Cortex of kidney (tissue), 1 donor: Measurements from ENCODE around the gene OR10A5.
"Not testable (repeated sequence)": the region's sequence is repeated elsewhere in the genome, so short reads cannot be mapped to it uniquely, and the experiment has no call there.

ENCODE experiments used
- DNase-seq: peaks from one replicate; lab custom pipeline; 2025; lab: John Stamatoyannopoulos, UW

Gene OR10A5

GRCh38 chr11:6845383-6845782, at the start of gene OR10A5:
Gene OR10A5, plus strand, starts transcription at chr11:6845683. Its CDS starts 0 bp downstream, at chr11:6845683.
- no peak for DNase-seq

GRCh38 chr11:6799402-6799801, 46.1 kb upstream of the OR10A5 start, which contains the start of gene OR6A2:
Gene OR6A2, minus strand, starts transcription at chr11:6799689. Its CDS starts 3,981 bp downstream, at chr11:6795708.
- no peak for DNase-seq

- DNase-seq: not testable (repeated sequence)
These were observed 44.4 kb upstream of the OR10A5 start for GRCh38 chr11:6801075-6801474.

GRCh38 chr11:6812390-6813005, 33.0 kb upstream of the OR10A5 start:
- no peak for DNase-seq

- DNase-seq: no peak
These were observed 31.8 kb upstream of the OR10A5 start for GRCh38 chr11:6813656-6814055.

GRCh38 chr11:6817694-6818093, 27.8 kb upstream of the OR10A5 start:
- DNase-seq: no peak

- no peak for DNase-seq
These were observed 26.5 kb upstream of the OR10A5 start for GRCh38 chr11:6818967-6819366.

- DNase-seq: no peak
These were observed 21.2 kb upstream of the OR10A5 start for GRCh38 chr11:6824136-6824823.

GRCh38 chr11:6825231-6825744, 20.2 kb upstream of the OR10A5 start:
- no peak for DNase-seq

GRCh38 chr11:6828103-6828502, 17.4 kb upstream of the OR10A5 start:
- no peak for DNase-seq

GRCh38 chr11:6833356-6833755, 12.1 kb upstream of the OR10A5 start:
- DNase-seq: no peak

GRCh38 chr11:6834021-6834420, 11.5 kb upstream of the OR10A5 start:
- DNase-seq: no peak

- no peak for DNase-seq
These were observed 3.8 kb upstream of the OR10A5 start for GRCh38 chr11:6841694-6842093.

GRCh38 chr11:6843670-6844069, 1.8 kb upstream of the OR10A5 start:
- DNase-seq: no peak

- DNase-seq: no peak
These were observed 1.1 kb upstream of the OR10A5 start for GRCh38 chr11:6844356-6844755.

GRCh38 chr11:6850526-6850925, 5.0 kb downstream of the OR10A5 start:
- no peak for DNase-seq

- not testable (repeated sequence) for DNase-seq
These were observed 9.3 kb downstream of the OR10A5 start for GRCh38 chr11:6854801-6855200.

- DNase-seq: no peak
These were observed 10.6 kb downstream of the OR10A5 start for GRCh38 chr11:6855971-6856541.

- DNase-seq: no peak
These were observed 11.4 kb downstream of the OR10A5 start for GRCh38 chr11:6856871-6857270.

- no peak for DNase-seq
These were observed 17.5 kb downstream of the OR10A5 start, which contains the start of gene OR10A2 for GRCh38 chr11:6862961-6863360. Gene OR10A2, plus strand, starts transcription at chr11:6863057. Its CDS starts 6,698 bp downstream, at chr11:6869755.

- DNase-seq: no peak
These were observed 19.0 kb downstream of the OR10A5 start for GRCh38 chr11:6864438-6864837.

GRCh38 chr11:6871278-6871677, 25.8 kb downstream of the OR10A5 start:
- DNase-seq: no peak

GRCh38 chr11:6875761-6876160, 30.3 kb downstream of the OR10A5 start:
- DNase-seq: no peak
